ENCODE results near the gene GAB4. TPM values are rescaled to one million over a fixed set of nuclear protein-coding genes. Genes with fewer than 3 reads are reported as not detected.
"Not testable (repeated sequence)": the region's sequence is repeated elsewhere in the genome, so short reads cannot be mapped to it uniquely, and the experiment has no call there.

GAB4 gene
- total RNA-seq, 1 experiment from 2014 or later = not detected

DNA sequence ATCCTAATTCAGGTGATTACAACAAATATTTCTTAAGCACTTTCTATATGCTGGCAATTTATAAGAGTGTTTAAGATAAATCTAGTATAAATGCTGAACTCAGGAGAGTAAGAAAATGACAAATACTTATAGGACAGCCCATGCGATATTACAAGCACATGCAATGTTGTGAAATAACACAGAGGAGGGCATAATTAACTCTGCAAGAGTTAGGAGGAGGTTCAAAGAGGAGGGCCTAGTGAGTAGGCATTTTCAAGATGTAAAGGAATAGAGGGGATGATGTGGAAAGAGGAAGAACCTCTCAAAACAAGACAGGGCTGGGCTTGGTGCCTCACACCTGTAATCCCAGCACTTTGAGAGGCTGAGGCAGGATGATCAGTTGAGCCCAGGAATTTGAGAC is 39.6 kb upstream of the GAB4 start:
- CTCF ChIA-PET = no interaction called here
- no peaks in the 10 kb centered on the region for H3K4me1 Mint-ChIP-seq (ENCODE audit: low read depth, unreplicated experiment)
- H3K36me3 ChIP-seq (ENCODE audit: control insufficient read depth, insufficient read depth, low read length) = no peaks in the 10 kb centered on the region; the same call in 1 of the 2 replicates
- H3K4me1 ChIP-seq = no peaks in the 10 kb centered on the region
- intact Hi-C loops (cut with micrococcal nuclease; ENCODE audit: unreplicated experiment) = no loop called here
- POLR2A ChIA-PET = no interaction called here
- no peak for DNase-seq
- H3K4me3 Mint-ChIP-seq (ENCODE audit: unreplicated experiment) = no peak overlapping the region
- BruUV-seq (replicated peaks) = no TSS peak
- H3K4me3 ChIP-seq (ENCODE audit: low read depth, low read length) = no peak overlapping the region
- H3K36me3 Mint-ChIP-seq (ENCODE audit: insufficient read depth, unreplicated experiment) = peaks cover 20% of the 10 kb centered on the region
- TF ChIP-seq, protein P1, sequence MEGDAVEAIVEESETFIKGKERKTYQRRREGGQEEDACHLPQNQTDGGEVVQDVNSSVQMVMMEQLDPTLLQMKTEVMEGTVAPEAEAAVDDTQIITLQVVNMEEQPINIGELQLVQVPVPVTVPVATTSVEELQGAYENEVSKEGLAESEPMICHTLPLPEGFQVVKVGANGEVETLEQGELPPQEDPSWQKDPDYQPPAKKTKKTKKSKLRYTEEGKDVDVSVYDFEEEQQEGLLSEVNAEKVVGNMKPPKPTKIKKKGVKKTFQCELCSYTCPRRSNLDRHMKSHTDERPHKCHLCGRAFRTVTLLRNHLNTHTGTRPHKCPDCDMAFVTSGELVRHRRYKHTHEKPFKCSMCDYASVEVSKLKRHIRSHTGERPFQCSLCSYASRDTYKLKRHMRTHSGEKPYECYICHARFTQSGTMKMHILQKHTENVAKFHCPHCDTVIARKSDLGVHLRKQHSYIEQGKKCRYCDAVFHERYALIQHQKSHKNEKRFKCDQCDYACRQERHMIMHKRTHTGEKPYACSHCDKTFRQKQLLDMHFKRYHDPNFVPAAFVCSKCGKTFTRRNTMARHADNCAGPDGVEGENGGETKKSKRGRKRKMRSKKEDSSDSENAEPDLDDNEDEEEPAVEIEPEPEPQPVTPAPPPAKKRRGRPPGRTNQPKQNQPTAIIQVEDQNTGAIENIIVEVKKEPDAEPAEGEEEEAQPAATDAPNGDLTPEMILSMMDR (IDR thresholded peaks at IDR 0.05; ENCODE audit: insufficient read depth in 1 of 2, low read depth in 1 of 2, low read length in 1 of 2, severe bottlenecking in 1 of 2, unreplicated experiment in 1 of 2) = no peak
- no peaks in the 10 kb centered on the region for H3K27me3 ChIP-seq (replicated peaks; ENCODE audit: control insufficient read depth, insufficient read depth, low read length)
- H3K9me3 ChIP-seq = no peaks in the 10 kb centered on the region
- H3K9me3 Mint-ChIP-seq (ENCODE audit: unreplicated experiment) = no peaks in the 10 kb centered on the region
- no peaks in the 10 kb centered on the region for H3K27me3 Mint-ChIP-seq (ENCODE audit: insufficient read depth, unreplicated experiment)
- H3K27ac Mint-ChIP-seq (ENCODE audit: unreplicated experiment) = no peak overlapping the region

- intact Hi-C loops (cut with micrococcal nuclease; ENCODE audit: unreplicated experiment) = no loop called here
- ChIA-PET POLR2A (no interaction called here), CTCF (interaction anchor here (0.5 kb wide), 1 partner anchor 344 kb away, joined by 3 read pairs; no protein-coding TSS in a partner anchor)
- H3K4me3 ChIP-seq (ENCODE audit: low read depth, low read length) = no peak overlapping the region
- BruUV-seq (replicated peaks) = no TSS peak
- no peaks in the 10 kb centered on the region for H3K4me1 ChIP-seq
- H3K36me3 ChIP-seq (ENCODE audit: control insufficient read depth, insufficient read depth, low read length) = no peaks in the 10 kb centered on the region; the same call in 1 of the 2 replicates
- peaks cover 20% of the 10 kb centered on the region for H3K36me3 Mint-ChIP-seq (ENCODE audit: insufficient read depth, unreplicated experiment)
- DNase-seq = no peak
- H3K9me3 Mint-ChIP-seq (ENCODE audit: unreplicated experiment) = no peaks in the 10 kb centered on the region
- no peaks in the 10 kb centered on the region for H3K27me3 Mint-ChIP-seq (ENCODE audit: insufficient read depth, unreplicated experiment)
- TF ChIP-seq, protein P1 (IDR thresholded peaks at IDR 0.05; ENCODE audit: insufficient read depth in 1 of 2, low read depth in 1 of 2, low read length in 1 of 2, severe bottlenecking in 1 of 2, unreplicated experiment in 1 of 2) = no peak
- H3K4me3 Mint-ChIP-seq (ENCODE audit: unreplicated experiment) = no peak overlapping the region
- no peak overlapping the region for H3K27ac Mint-ChIP-seq (ENCODE audit: unreplicated experiment)
- no peaks in the 10 kb centered on the region for H3K4me1 Mint-ChIP-seq (ENCODE audit: low read depth, unreplicated experiment)
- H3K9me3 ChIP-seq = no peaks in the 10 kb centered on the region
- no peaks in the 10 kb centered on the region for H3K27me3 ChIP-seq (replicated peaks; ENCODE audit: control insufficient read depth, insufficient read depth, low read length)
Measured at GRCh38 chr22:17046566-17047348, 38.7 kb upstream of the GAB4 start.

- Mint-ChIP-seq H3K4me3 (ENCODE audit: unreplicated experiment) (no peak overlapping the region), H3K27ac (ENCODE audit: unreplicated experiment) (no peak overlapping the region), H3K9me3 (ENCODE audit: unreplicated experiment) (no peaks in the 10 kb centered on the region), H3K4me1 (ENCODE audit: low read depth, unreplicated experiment) (no peaks in the 10 kb centered on the region), H3K27me3 (ENCODE audit: insufficient read depth, unreplicated experiment) (no peaks in the 10 kb centered on the region), H3K36me3 (ENCODE audit: insufficient read depth, unreplicated experiment) (peaks cover 11% of the 10 kb centered on the region)
- Histone ChIP-seq H3K9me3 (no peaks in the 10 kb centered on the region), H3K36me3 (ENCODE audit: control insufficient read depth, insufficient read depth, low read length) (no peaks in the 10 kb centered on the region; the same call in 1 of the 2 replicates), H3K27me3 (replicated peaks; ENCODE audit: control insufficient read depth, insufficient read depth, low read length) (no peaks in the 10 kb centered on the region), H3K4me3 (ENCODE audit: low read depth, low read length) (no peak overlapping the region), H3K4me1 (no peaks in the 10 kb centered on the region)
- TF ChIP-seq, protein P1 (IDR thresholded peaks at IDR 0.05; ENCODE audit: insufficient read depth in 1 of 2, low read depth in 1 of 2, low read length in 1 of 2, severe bottlenecking in 1 of 2, unreplicated experiment in 1 of 2) = no peak
- intact Hi-C loops (cut with micrococcal nuclease; ENCODE audit: unreplicated experiment) = no loop called here
- no peak for DNase-seq
- ChIA-PET CTCF (no interaction called here), POLR2A (no interaction called here)
- no TSS peak for BruUV-seq (replicated peaks)
Measured at GRCh38 chr22:17043521-17043920, 35.5 kb upstream of the GAB4 start.

DNA sequence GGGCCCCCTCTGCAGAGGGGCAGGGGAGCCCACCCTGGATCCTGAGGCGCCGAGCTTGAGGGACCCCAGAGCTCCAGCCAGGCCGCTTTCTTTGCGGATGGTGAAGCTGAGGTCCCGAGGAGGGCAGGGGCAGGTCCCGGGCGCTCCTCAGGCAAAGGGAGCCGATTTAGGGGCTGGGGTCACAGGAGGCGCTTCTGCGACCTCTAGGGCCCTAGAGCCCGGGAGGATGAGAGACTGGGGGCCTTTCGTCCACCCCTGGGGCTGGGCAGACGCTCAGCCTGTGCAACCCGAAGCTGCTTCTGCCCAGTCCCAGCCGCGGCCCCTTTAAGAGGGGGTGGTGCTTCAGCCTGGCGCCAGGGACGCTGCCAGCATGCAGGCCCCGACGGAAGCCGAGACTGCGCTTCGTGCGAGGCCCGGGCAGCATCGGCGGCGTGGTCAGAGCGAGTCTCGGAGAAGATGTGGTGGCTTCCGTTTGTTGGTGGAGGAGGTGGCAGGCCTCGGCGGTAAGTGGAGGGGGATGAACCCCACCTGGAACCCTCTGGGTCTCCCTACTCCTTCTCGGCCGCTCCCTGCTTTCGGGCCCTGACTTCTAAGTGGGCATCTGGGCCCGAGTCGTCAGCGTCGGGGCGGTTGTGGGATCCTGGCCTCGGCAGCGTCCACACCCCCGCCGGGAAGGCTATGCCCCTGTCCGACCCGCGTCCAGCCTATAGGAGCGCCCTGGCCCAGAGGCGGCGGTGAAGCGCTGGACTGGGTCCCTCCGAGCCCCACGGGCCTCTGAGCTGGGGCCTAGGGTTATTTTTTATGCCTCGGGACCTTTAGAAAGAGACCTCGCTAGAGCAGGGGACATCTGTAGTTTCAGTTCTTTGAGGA is 29.1 kb upstream of the GAB4 start:
- POLR2A ChIA-PET; H3K4me1 ChIP-seq; H3K27me3 Mint-ChIP-seq (ENCODE audit: insufficient read depth, unreplicated experiment); H3K36me3 Mint-ChIP-seq (ENCODE audit: insufficient read depth, unreplicated experiment); H3K27me3 ChIP-seq (replicated peaks; ENCODE audit: control insufficient read depth, insufficient read depth, low read length); CTCF ChIA-PET; H3K9me3 ChIP-seq; H3K36me3 ChIP-seq (ENCODE audit: control insufficient read depth, insufficient read depth, low read length); intact Hi-C loops (cut with micrococcal nuclease; ENCODE audit: unreplicated experiment); H3K4me1 Mint-ChIP-seq (ENCODE audit: low read depth, unreplicated experiment); H3K9me3 Mint-ChIP-seq (ENCODE audit: unreplicated experiment): not testable (repeated sequence)
- Mint-ChIP-seq H3K4me3 (ENCODE audit: unreplicated experiment) (peak overlapping the region; percentile 90), H3K27ac (ENCODE audit: unreplicated experiment) (peak overlapping the region; percentile 92)
- BruUV-seq (replicated peaks) = TSS peak; percentile 53
- peak overlapping the region; percentile 44 for H3K4me3 ChIP-seq (ENCODE audit: low read depth, low read length)
- DNase-seq = peak; percentile 60 to 73

Data from Caco-2 (cell line).